HEK293 (cell line): ENCODE results near the gene LEUTX.

Source experiments
- CTCF ChIA-PET: fragments of 350-600 bp; formaldehyde crosslinking; extraction: SDS; loops from one replicate; lab custom pipeline; 2021; ENCODE audit warnings: antibody characterized with exemption; lab: Yijun Ruan, JAX
- POLR2A ChIA-PET: fragments of 300-600 bp; formaldehyde crosslinking; extraction: SDS; loops from one replicate; lab custom pipeline; 2020; ENCODE audit warnings: antibody characterized with exemption, inconsistent platforms; lab: Yijun Ruan, JAX
- H3K27ac ChIP-seq: fragments of 200-500 bp; sonication (Bioruptor generic); 2 replicates; pipeline ENCODE4 v1.5.1; 2014; ENCODE audit warnings: low read depth, low read length, control low read depth, inconsistent platforms; ENCODE audit errors: extremely low read depth
- H3K36me3 ChIP-seq, 2 experiments: fragments of 200-500 bp in 1 of 2; sonication (Bioruptor generic) in 1 of 2; 1 replicate in 1 of 2; 2 replicates in 1 of 2; pipeline ENCODE4 v1.5.1; 2014 to 2017; ENCODE audit warnings: inconsistent platforms in 2 of 2, low read length in 2 of 2; ENCODE audit not compliant: control insufficient read depth in 2 of 2, insufficient read depth in 1 of 2
- H3K4me1 ChIP-seq: fragments of 200-500 bp; sonication (Bioruptor generic); 2 replicates; pipeline ENCODE4 v1.5.1; 2014; ENCODE audit warnings: mild to moderate bottlenecking, low read length, inconsistent platforms; ENCODE audit not compliant: control insufficient read depth, insufficient read depth
- H3K4me3 ChIP-seq: 2 replicates; pipeline ENCODE4 v1.5.1; 2011; ENCODE audit warnings: low read depth, mild to moderate bottlenecking, control low read depth, low read length, moderate library complexity
- H3K9me3 ChIP-seq: fragments of 200-500 bp; sonication (Bioruptor generic); 2 replicates; pipeline ENCODE4 v1.5.1; 2014; ENCODE audit warnings: low read depth, low read length, inconsistent platforms; ENCODE audit not compliant: control insufficient read depth, insufficient read depth
- CTCF ChIP-seq: fragments of 450-650 bp; formaldehyde crosslinking; IDR thresholded peaks from 2 replicates; pipeline ENCODE4 v1.5.1; 2016; ENCODE audit warnings: missing biosample characterization, missing genetic modification characterization
- GLIS2 ChIP-seq: fragments of 450-650 bp; formaldehyde crosslinking; IDR thresholded peaks from 2 replicates; pipeline ENCODE4 v1.5.1; 2016; ENCODE audit warnings: missing biosample characterization, missing genetic modification characterization
- HIC1 ChIP-seq: fragments of 450-650 bp; formaldehyde crosslinking; IDR thresholded peaks from 2 replicates; pipeline ENCODE4 v1.5.1; 2016; ENCODE audit warnings: missing biosample characterization, missing genetic modification characterization
- HOXC10 ChIP-seq: sonication (generic); formaldehyde crosslinking; IDR thresholded peaks from 2 replicates; pipeline ENCODE4 v1.8.1; 2023; ENCODE audit warnings: mild to moderate bottlenecking, missing genetic modification reagents
- KLF1 ChIP-seq: fragments of 450-650 bp; formaldehyde crosslinking; IDR thresholded peaks from 2 replicates; pipeline ENCODE4 v1.5.1; 2016; ENCODE audit warnings: missing biosample characterization, missing genetic modification characterization
- PBX3 ChIP-seq: sonication (generic); formaldehyde crosslinking; IDR thresholded peaks from 2 replicates; pipeline ENCODE4 v1.8.1; 2022; ENCODE audit warnings: mild to moderate bottlenecking, moderate library complexity, missing genetic modification reagents
- SP2 ChIP-seq: fragments of 450-650 bp; formaldehyde crosslinking; IDR thresholded peaks from 2 replicates; pipeline ENCODE4 v1.5.1; 2016; ENCODE audit warnings: missing biosample characterization, missing genetic modification characterization
- ZNF138 ChIP-seq: fragments of 450-650 bp; formaldehyde crosslinking; IDR thresholded peaks from 2 replicates; pipeline ENCODE4 v1.5.1; 2016; ENCODE audit warnings: missing biosample characterization, missing genetic modification characterization, borderline replicate concordance
- ZNF155 ChIP-seq: fragments of 450-650 bp; formaldehyde crosslinking; IDR thresholded peaks from 2 replicates; pipeline ENCODE4 v1.5.1; 2016; ENCODE audit warnings: missing biosample characterization, missing genetic modification characterization
- ZNF202 ChIP-seq: fragments of 450-650 bp; formaldehyde crosslinking; IDR thresholded peaks from 2 replicates; pipeline ENCODE4 v1.5.1; 2016; ENCODE audit warnings: missing biosample characterization, missing genetic modification characterization, borderline replicate concordance
- ZNF23 ChIP-seq: fragments of 450-650 bp; formaldehyde crosslinking; IDR thresholded peaks from 2 replicates; pipeline ENCODE4 v1.5.1; 2016; ENCODE audit warnings: missing biosample characterization, missing genetic modification characterization, borderline replicate concordance
- ZNF292 ChIP-seq: fragments of 450-650 bp; formaldehyde crosslinking; IDR thresholded peaks from 2 replicates; pipeline ENCODE4 v1.5.1; 2016; ENCODE audit warnings: low read depth, missing biosample characterization, missing genetic modification characterization, borderline replicate concordance
- ZNF341 ChIP-seq: fragments of 450-650 bp; formaldehyde crosslinking; IDR thresholded peaks from 2 replicates; pipeline ENCODE4; 2016; ENCODE audit warnings: low read depth, missing biosample characterization, missing genetic modification characterization
- ZNF488 ChIP-seq: fragments of 450-650 bp; formaldehyde crosslinking; IDR thresholded peaks from 2 replicates; pipeline ENCODE4 v1.5.1; 2016; ENCODE audit warnings: missing biosample characterization, missing genetic modification characterization
- ZNF529 ChIP-seq: fragments of 450-650 bp; formaldehyde crosslinking; IDR thresholded peaks from 2 replicates; pipeline ENCODE4 v1.5.1; 2017; ENCODE audit warnings: missing genetic modification characterization, missing biosample characterization; ENCODE audit not compliant: insufficient replicate concordance
- ZNF621 ChIP-seq: fragments of 450-650 bp; formaldehyde crosslinking; IDR thresholded peaks from 2 replicates; pipeline ENCODE4 v1.5.1; 2017; ENCODE audit warnings: missing biosample characterization, missing genetic modification characterization
- ZNF701 ChIP-seq: fragments of 450-650 bp; formaldehyde crosslinking; IDR thresholded peaks from 2 replicates; pipeline ENCODE4 v1.5.1; 2016; ENCODE audit warnings: missing biosample characterization, missing genetic modification characterization
- ZNF777 ChIP-seq: fragments of 450-650 bp; formaldehyde crosslinking; IDR thresholded peaks from 2 replicates; pipeline ENCODE4 v1.5.1; 2017; ENCODE audit warnings: missing biosample characterization, missing genetic modification characterization, borderline replicate concordance
- TF ChIP-seq, protein P1 (sequence below): fragments of 450-650 bp; formaldehyde crosslinking; IDR thresholded peaks from 2 replicates; pipeline ENCODE4 v1.5.1; 2016; ENCODE audit warnings: missing biosample characterization, missing genetic modification characterization
- TF ChIP-seq, protein P2 (sequence below): fragments of 450-650 bp; formaldehyde crosslinking; IDR thresholded peaks from 2 replicates; pipeline ENCODE4 v1.5.1; 2016; ENCODE audit warnings: missing biosample characterization, missing genetic modification characterization
- TF ChIP-seq, protein P3 (sequence below): fragments of 450-650 bp; formaldehyde crosslinking; IDR thresholded peaks from 2 replicates; pipeline ENCODE4 v1.5.1; 2016; ENCODE audit warnings: missing biosample characterization, missing genetic modification characterization
- TF ChIP-seq, protein P4 (sequence below): fragments of 450-650 bp; formaldehyde crosslinking; optimal IDR thresholded peaks from 2 replicates; pipeline ENCODE3; 2016; ENCODE audit warnings: missing biosample characterization, mild to moderate bottlenecking, missing genetic modification characterization

LEUTX gene

GRCh38 chr19:39778763-39779162 is at the start of gene LEUTX:
TSS of gene LEUTX (plus strand) at chr19:39778854. CDS start at chr19:39778921, 67 bp downstream.
- H3K4me3 ChIP-seq = no peak within 1 kb of the TSS
- H3K27ac ChIP-seq = no peak within 1 kb of the TSS
- ChIA-PET POLR2A (no interaction called here), CTCF (interaction anchor here (2.1 to 2.8 kb wide), 2 partner anchors 11 to 14 kb away, joined by 8 to 9 read pairs; no protein-coding TSS in a partner anchor)
- no peaks in the 10 kb centered on the region for H3K36me3 ChIP-seq
- H3K9me3 ChIP-seq = no peaks in the 10 kb centered on the region; the same call in 1 of the 2 replicates
- no peaks in the 10 kb centered on the region for H3K4me1 ChIP-seq
- TF ChIP-seq, protein P1, sequence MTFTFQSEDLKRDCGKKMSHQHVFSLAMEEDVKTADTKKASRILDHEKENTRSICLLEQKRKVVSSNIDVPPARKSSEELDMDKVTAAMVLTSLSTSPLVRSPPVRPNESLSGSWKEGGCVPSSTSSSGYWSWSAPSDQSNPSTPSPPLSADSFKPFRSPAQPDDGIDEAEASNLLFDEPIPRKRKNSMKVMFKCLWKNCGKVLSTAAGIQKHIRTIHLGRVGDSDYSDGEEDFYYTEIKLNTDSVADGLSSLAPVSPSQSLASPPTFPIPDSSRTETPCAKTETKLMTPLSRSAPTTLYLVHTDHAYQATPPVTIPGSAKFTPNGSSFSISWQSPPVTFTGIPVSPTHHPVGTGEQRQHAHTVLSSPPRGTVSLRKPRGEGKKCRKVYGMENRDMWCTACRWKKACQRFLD (tag by site-specific recombination) = no peak
- TF ChIP-seq ZNF341 (tag by site-specific recombination) = no peak
- no peak for TF ChIP-seq SP2 (tag by site-specific recombination)
- no peak for TF ChIP-seq GLIS2 (tag by site-specific recombination)
- TF ChIP-seq, all 188 proteins: peak for 0

- no peak overlapping the region for H3K4me3 ChIP-seq
- ChIA-PET POLR2A (interaction anchor here (0.5 kb wide), 1 partner anchor 273 kb away, joined by 4 read pairs; no protein-coding TSS in a partner anchor), CTCF (interaction anchor here (0.7 to 1.6 kb wide), 4 partner anchors 10 to 178 kb away, joined by 3 to 4 read pairs (median 4); no protein-coding TSS in a partner anchor)
- no peaks in the 10 kb centered on the region for H3K36me3 ChIP-seq
- TF ChIP-seq ZNF292 (tag by site-specific recombination) (no peak), ZNF621 (no peak), ZNF777 (no peak), HIC1 (no peak), HOXC10 (CRISPR knock-in tag) (no peak), ZNF202 (no peak), PBX3 (CRISPR knock-in tag) (no peak), KLF1 (tag by site-specific recombination) (no peak), ZNF488 (tag by site-specific recombination) (no peak), ZNF529 (tag by site-specific recombination) (no peak), CTCF (tag by site-specific recombination) (no peak), ZNF155 (tag by site-specific recombination) (no peak), ZNF701 (tag by site-specific recombination) (no peak), ZNF23 (tag by site-specific recombination) (no peak), ZNF138 (tag by site-specific recombination) (no peak)
- TF ChIP-seq, protein P2, sequence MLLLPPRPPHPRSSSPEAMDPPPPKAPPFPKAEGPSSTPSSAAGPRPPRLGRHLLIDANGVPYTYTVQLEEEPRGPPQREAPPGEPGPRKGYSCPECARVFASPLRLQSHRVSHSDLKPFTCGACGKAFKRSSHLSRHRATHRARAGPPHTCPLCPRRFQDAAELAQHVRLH (tag by site-specific recombination) = no peak
- TF ChIP-seq, protein P3, sequence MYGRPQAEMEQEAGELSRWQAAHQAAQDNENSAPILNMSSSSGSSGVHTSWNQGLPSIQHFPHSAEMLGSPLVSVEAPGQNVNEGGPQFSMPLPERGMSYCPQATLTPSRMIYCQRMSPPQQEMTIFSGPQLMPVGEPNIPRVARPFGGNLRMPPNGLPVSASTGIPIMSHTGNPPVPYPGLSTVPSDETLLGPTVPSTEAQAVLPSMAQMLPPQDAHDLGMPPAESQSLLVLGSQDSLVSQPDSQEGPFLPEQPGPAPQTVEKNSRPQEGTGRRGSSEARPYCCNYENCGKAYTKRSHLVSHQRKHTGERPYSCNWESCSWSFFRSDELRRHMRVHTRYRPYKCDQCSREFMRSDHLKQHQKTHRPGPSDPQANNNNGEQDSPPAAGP (tag by site-specific recombination) = no peak
- TF ChIP-seq, protein P4, sequence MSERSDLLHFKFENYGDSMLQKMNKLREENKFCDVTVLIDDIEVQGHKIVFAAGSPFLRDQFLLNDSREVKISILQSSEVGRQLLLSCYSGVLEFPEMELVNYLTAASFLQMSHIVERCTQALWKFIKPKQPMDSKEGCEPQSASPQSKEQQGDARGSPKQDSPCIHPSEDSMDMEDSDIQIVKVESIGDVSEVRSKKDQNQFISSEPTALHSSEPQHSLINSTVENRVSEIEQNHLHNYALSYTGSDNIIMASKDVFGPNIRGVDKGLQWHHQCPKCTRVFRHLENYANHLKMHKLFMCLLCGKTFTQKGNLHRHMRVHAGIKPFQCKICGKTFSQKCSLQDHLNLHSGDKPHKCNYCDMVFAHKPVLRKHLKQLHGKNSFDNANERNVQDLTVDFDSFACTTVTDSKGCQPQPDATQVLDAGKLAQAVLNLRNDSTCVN = no peak
- H3K9me3 ChIP-seq = no peaks in the 10 kb centered on the region
- no peaks in the 10 kb centered on the region for H3K4me1 ChIP-seq
- no peak overlapping the region for H3K27ac ChIP-seq
Observed at GRCh38 chr19:39729594-39729993, 49.1 kb upstream of the LEUTX start.
